Activated CD8-positive, alpha-beta T cell treated with anti-CD3 and anti-CD28 coated beads for 36 hours (primary cell): ENCODE results near the gene FAM200A. TPM values are rescaled to one million over a fixed set of nuclear protein-coding genes. Genes with fewer than 3 reads are reported as not detected.
"Not testable (repeated sequence)": the region's sequence is repeated elsewhere in the genome, so short reads cannot be mapped to it uniquely, and the experiment has no call there.

Source experiments
- ATAC-seq: fragments of 200-7000 bp; cut with Tn5 transposase; one replicate; pipeline ENCODE4 v1.10.0; 2021; ENCODE audit warnings: mild to moderate bottlenecking, moderate library complexity
- CTCF ChIA-PET: fragments of 350-600 bp; sonication (Branson Sonifier 250); formaldehyde crosslinking; loops from one replicate; lab custom pipeline; 2021; ENCODE audit warnings: antibody characterized with exemption; lab: Charles Lee
- POLR2A ChIA-PET: fragments of 350-600 bp; sonication (Branson Sonifier 250); formaldehyde crosslinking; loops from one replicate; lab custom pipeline; 2021; ENCODE audit warnings: antibody characterized with exemption; lab: Charles Lee
- DNase-seq: peaks from one replicate; pipeline ENCODE4 v3.0.0-alpha.2; 2020
- H3K27ac Mint-ChIP-seq: one replicate; pipeline ENCODE4 v1.8.0; 2021; ENCODE audit warnings: mild to moderate bottlenecking, mixed read lengths
- H3K27me3 Mint-ChIP-seq: one replicate; pipeline ENCODE4 v1.8.0; 2021; ENCODE audit warnings: mixed read lengths
- H3K36me3 Mint-ChIP-seq: one replicate; pipeline ENCODE4 v1.8.0; 2021; ENCODE audit warnings: low read depth, mixed read lengths
- H3K4me1 Mint-ChIP-seq: one replicate; pipeline ENCODE4 v1.8.0; 2021; ENCODE audit warnings: low read depth, mixed read lengths
- H3K4me3 Mint-ChIP-seq: one replicate; pipeline ENCODE4 v1.8.0; 2021; ENCODE audit warnings: mild to moderate bottlenecking, moderate library complexity, mixed read lengths
- H3K9me3 Mint-ChIP-seq: one replicate; pipeline ENCODE4 v1.8.0; 2021; ENCODE audit warnings: mixed read lengths
- CTCF ChIP-seq: fragments of 200-600 bp; IDR thresholded peaks from one replicate; pipeline ENCODE4 v1.8.0; 2022; ENCODE audit warnings: antibody characterized with exemption, mild to moderate bottlenecking
- intact Hi-C: fragments of 100-400 bp; cut with micrococcal nuclease; formaldehyde crosslinking; loops from one replicate; pipeline ENCODE4 v1.10.0; 2022
- total RNA-seq, 2 experiments: library from RNA; stranded (reverse); gene quantifications; one replicate each; pipeline ENCODE4 v1.2.3, GENCODE V29; 2021

FAM200A gene
- total RNA-seq, 2 experiments from 2014 or later = 4.8 to 4.9 TPM

GRCh38 chr7:99594948-99595745, 43.2 kb upstream of the FAM200A start:
- no peak for TF ChIP-seq CTCF
- ChIA-PET POLR2A (interaction anchor here (0.7 kb wide), 1 partner anchor 9 kb away, joined by 3 read pairs; no protein-coding TSS in a partner anchor), CTCF (no interaction called here)
- ATAC-seq (peak; percentile 53), DNase-seq (no peak)
- H3K4me1 Mint-ChIP-seq = no peaks in the 10 kb centered on the region
- H3K4me3 Mint-ChIP-seq = no peak overlapping the region
- no peaks in the 10 kb centered on the region for H3K27me3 Mint-ChIP-seq
- H3K9me3 Mint-ChIP-seq = no peaks in the 10 kb centered on the region
- no peaks in the 10 kb centered on the region for H3K36me3 Mint-ChIP-seq
- H3K27ac Mint-ChIP-seq = no peak overlapping the region
- intact Hi-C loops = no loop called here

GRCh38 chr7:99588868-99589267, 37.0 kb upstream of the FAM200A start:
- intact Hi-C loops = no loop called here
- no peaks in the 10 kb centered on the region for H3K36me3 Mint-ChIP-seq
- no peak for TF ChIP-seq CTCF
- no peak overlapping the region for H3K4me3 Mint-ChIP-seq
- H3K9me3 Mint-ChIP-seq = no peaks in the 10 kb centered on the region
- ChIA-PET POLR2A (no interaction called here), CTCF (no interaction called here)
- DNase-seq (no peak), ATAC-seq (peak; percentile 38)
- H3K4me1 Mint-ChIP-seq = no peaks in the 10 kb centered on the region
- no peaks in the 10 kb centered on the region for H3K27me3 Mint-ChIP-seq
- H3K27ac Mint-ChIP-seq = no peak overlapping the region

GRCh38 chr7:99580778-99581332, 28.9 kb upstream of the FAM200A start:
- H3K27me3 Mint-ChIP-seq, H3K36me3 Mint-ChIP-seq, DNase-seq, intact Hi-C loops, H3K9me3 Mint-ChIP-seq, ATAC-seq: not testable (repeated sequence)
- Mint-ChIP-seq H3K27ac (peak overlapping the region; percentile 83), H3K4me1 (peaks cover 13% of the 10 kb centered on the region), H3K4me3 (peak overlapping the region; percentile 78)
- CTCF ChIA-PET = interaction anchor here (0.7 to 1.2 kb wide), 6 partner anchors 16 to 125 kb away, joined by 3 to 4 read pairs (median 4); partner anchors contain the start of gene ZNF394
- POLR2A ChIA-PET = interaction anchor here (0.8 to 1.5 kb wide), 5 partner anchors 10 to 81 kb away, joined by 3 to 6 read pairs (median 4); partner anchors contain the start of genes ZNF394 and ZNF655

GRCh38 chr7:99579956-99580777, 28.3 kb upstream of the FAM200A start:
- peak overlapping the region; percentile 83 for H3K27ac Mint-ChIP-seq
- peak; percentile 68 for DNase-seq
- peaks cover 13% of the 10 kb centered on the region for H3K4me1 Mint-ChIP-seq
- no peaks in the 10 kb centered on the region for H3K36me3 Mint-ChIP-seq
- intact Hi-C loops = no loop called here
- H3K27me3 Mint-ChIP-seq = no peaks in the 10 kb centered on the region
- TF ChIP-seq CTCF = peak; percentile 26
- H3K4me3 Mint-ChIP-seq = peak overlapping the region; percentile 78
- ChIA-PET POLR2A (interaction anchor here (0.7 to 1.5 kb wide), 7 partner anchors 9 to 80 kb away, joined by 3 to 6 read pairs (median 3); partner anchors contain the start of genes ZNF394 and ZNF655), CTCF (interaction anchor here (0.7 to 1.2 kb wide), 6 partner anchors 15 to 125 kb away, joined by 3 to 4 read pairs (median 4); partner anchors contain the start of gene ZNF394)
- no peaks in the 10 kb centered on the region for H3K9me3 Mint-ChIP-seq
- peak; percentile 81 for ATAC-seq
